Measurements from ENCODE around the gene BTG1.
A peak's percentile ranks its signal among the peaks of the same experiment; 100 is the strongest.
"Not testable (repeated sequence)": the region's sequence is repeated elsewhere in the genome, so short reads cannot be mapped to it uniquely, and the experiment has no call there.

Gene BTG1

GRCh38 chr12:92139634-92140150 lies 6.0 kb downstream of the BTG1 start:
- TF ChIP-seq CTCF (IDR thresholded peaks at IDR 0.05; ENCODE audit: borderline replicate concordance, insufficient read depth, low read depth, low read length), result no peak
- peak overlapping the region; percentile 42 for H3K4me3 ChIP-seq (ENCODE audit: low read depth, low read length)

GRCh38 chr12:92138626-92139025 lies 7.0 kb downstream of the BTG1 start:
- peak overlapping the region; percentile 38 for H3K4me3 ChIP-seq (ENCODE audit: low read depth, low read length)
- TF ChIP-seq CTCF (IDR thresholded peaks at IDR 0.05; ENCODE audit: borderline replicate concordance, insufficient read depth, low read depth, low read length), result no peak

DNA sequence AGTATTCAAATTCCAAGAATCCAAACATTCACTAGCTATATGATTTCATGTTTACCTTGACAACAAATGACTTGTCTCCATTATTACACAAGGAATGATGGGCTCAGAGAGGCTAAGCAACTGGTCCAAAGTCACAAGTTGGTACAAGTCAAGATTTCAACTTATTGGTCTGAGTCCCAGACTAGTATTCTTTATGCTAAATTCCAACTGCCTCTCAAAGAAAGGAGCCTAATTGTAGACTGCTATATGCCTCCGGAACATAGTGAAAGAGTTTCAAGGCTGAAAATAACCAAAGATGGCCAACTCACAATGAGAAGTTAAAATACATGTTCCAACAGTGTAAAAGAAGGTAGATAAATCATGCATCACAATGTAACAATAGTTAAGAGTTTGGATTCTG lies 7.5 kb downstream of the BTG1 start:
- TF ChIP-seq CTCF (IDR thresholded peaks at IDR 0.05; ENCODE audit: borderline replicate concordance, insufficient read depth, low read depth, low read length), result no peak
- peak overlapping the region; percentile 30 for H3K4me3 ChIP-seq (ENCODE audit: low read depth, low read length)

GRCh38 chr12:92136965-92137721 lies 8.5 kb downstream of the BTG1 start:
- H3K4me3 ChIP-seq (ENCODE audit: low read depth, low read length), result peak overlapping the region; percentile 30
- no peak for TF ChIP-seq CTCF (IDR thresholded peaks at IDR 0.05; ENCODE audit: borderline replicate concordance, insufficient read depth, low read depth, low read length)

DNA sequence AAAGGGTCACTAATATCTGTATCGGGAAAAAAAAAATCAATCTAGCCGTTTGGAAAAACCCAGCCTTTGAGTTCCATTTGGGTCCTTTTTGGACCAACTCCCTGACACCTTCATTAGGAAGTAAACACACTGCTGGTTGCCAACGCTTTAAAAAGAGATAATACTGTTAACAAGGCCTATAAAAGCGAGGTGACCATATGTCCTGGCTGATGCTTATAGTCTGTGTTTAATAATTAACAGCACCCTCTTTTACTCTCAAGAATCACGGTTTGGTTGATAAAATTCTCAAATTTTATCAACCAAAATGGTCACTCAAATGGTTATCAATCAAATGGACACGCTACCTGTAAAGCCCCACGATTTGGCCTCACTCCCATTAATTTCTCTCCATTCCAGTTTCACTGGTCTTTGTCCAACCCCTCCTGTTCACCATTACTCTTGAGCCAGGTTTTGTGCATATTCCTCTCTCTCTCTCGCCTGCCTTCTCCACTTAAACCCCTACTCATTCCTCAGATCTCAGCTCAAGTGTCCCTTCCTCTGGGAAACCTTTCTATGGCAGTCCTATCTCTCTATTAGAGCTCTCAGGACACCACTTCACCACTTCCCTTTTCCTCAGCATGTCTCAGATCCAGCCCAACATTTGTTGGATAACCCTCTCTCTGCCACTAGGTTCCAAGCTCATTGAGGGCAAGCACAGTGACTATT lies 9.5 kb downstream of the BTG1 start:
- no peak for TF ChIP-seq CTCF (IDR thresholded peaks at IDR 0.05; ENCODE audit: borderline replicate concordance, insufficient read depth, low read depth, low read length)
- no peak overlapping the region for H3K4me3 ChIP-seq (ENCODE audit: low read depth, low read length)

GRCh38 chr12:92135541-92135940 lies 10.1 kb downstream of the BTG1 start:
- H3K4me3 ChIP-seq (ENCODE audit: low read depth, low read length), result not testable (repeated sequence)

DNA sequence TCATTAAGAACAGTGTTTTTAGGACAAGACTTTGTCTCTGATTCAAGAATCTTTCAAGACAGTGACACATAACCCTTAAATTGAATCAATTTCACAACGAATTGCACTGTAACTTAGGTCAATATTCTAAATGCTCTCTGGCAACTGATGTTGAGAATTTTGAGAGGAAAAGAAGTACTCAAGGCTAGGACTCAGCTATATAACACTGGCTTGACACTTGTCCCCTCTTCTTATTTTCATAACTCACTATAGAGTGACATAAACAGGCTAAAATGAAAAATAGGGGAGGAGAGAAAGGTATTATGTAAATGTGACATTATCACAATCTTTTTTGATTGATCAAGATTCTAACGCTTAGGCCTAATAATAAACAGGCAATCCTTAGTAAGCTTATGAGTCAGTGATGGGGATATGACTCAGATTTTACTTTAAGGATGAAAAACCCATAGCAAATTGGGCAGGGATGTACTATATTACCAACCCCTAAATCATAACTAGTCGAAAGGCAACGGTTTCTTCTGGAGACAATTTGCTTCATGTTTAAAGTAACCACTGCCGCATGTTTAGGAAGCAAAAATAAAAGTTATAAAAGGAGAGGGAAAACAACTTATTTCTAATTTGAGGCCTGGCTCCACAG lies 10.9 kb downstream of the BTG1 start:
- no peak overlapping the region for H3K4me3 ChIP-seq (ENCODE audit: low read depth, low read length)
- no peak for TF ChIP-seq CTCF (IDR thresholded peaks at IDR 0.05; ENCODE audit: borderline replicate concordance, insufficient read depth, low read depth, low read length)
